Measurements from ENCODE around the gene LUM. TPM values are rescaled to one million over a fixed set of nuclear protein-coding genes. Genes with fewer than 3 reads are reported as not detected.

Gene LUM
- total RNA-seq, 4 donors from 2014 or later = 39.9 to 748 (median 222) TPM

- TF ChIP-seq CTCF (IDR thresholded peaks at IDR 0.05; ENCODE audit: low read depth) = no peak
Observed at GRCh38 chr12:91058786-91059185, 52.5 kb downstream of the LUM start.

GRCh38 chr12:91057368-91058165 lies 53.7 kb downstream of the LUM start, which contains the start of gene KERA:
TSS of gene KERA (minus strand) at chr12:91058024. CDS start at chr12:91056281, 1,743 bp downstream.
- no peak for TF ChIP-seq CTCF (IDR thresholded peaks at IDR 0.05; ENCODE audit: low read depth)

- no peak for TF ChIP-seq CTCF (IDR thresholded peaks at IDR 0.05; ENCODE audit: low read depth)
Observed at GRCh38 chr12:91056488-91056887, 54.8 kb downstream of the LUM start.

- no peak for TF ChIP-seq CTCF (IDR thresholded peaks at IDR 0.05; ENCODE audit: low read depth)
Observed at GRCh38 chr12:91055976-91056375, 55.3 kb downstream of the LUM start.

GRCh38 chr12:91053951-91054715 lies 57.2 kb downstream of the LUM start:
- TF ChIP-seq CTCF (IDR thresholded peaks at IDR 0.05; ENCODE audit: low read depth) = no peak

Other genes with a start within 250 kb of the LUM start
- not detected for gene CCER1, start 156.3 kb downstream of the LUM start, total RNA-seq
- not detected for gene EPYC, start 106.5 kb downstream of the LUM start, total RNA-seq
- gene KERA, start 53.5 kb downstream of the LUM start, total RNA-seq = not detected
- gene DCN, start 71.3 kb upstream of the LUM start, total RNA-seq = 1,000 to 10,000 TPM in 3 of 4 donors, 100 to 1,000 TPM in 1; 610 to 3,671 (median 2,794) TPM